H9 (cell line): Measurements from ENCODE around the gene LIMK2. TPM values are rescaled to one million over a fixed set of nuclear protein-coding genes. Genes with fewer than 3 reads are reported as not detected.

ENCODE experiments used
- DNase-seq: peaks from one replicate; pipeline ENCODE4 v3.0.0-alpha.2; 2017
- H2AFZ ChIP-seq: one replicate; pipeline ENCODE4 v1.6.1; 2013; ENCODE audit warnings: mild to moderate bottlenecking, low read length, control low read depth, moderate library complexity
- H2AK5ac ChIP-seq: 2 replicates; pipeline ENCODE4 v1.6.1; 2013; ENCODE audit warnings: low read length, control low read depth, mixed read lengths; ENCODE audit not compliant: insufficient read length
- H2BK120ac ChIP-seq: one replicate; pipeline ENCODE4 v1.6.1; 2013; ENCODE audit warnings: low read depth, mild to moderate bottlenecking, low read length, control low read depth, inconsistent platforms; ENCODE audit not compliant: poor library complexity, severe bottlenecking
- H2BK12ac ChIP-seq: 2 replicates; pipeline ENCODE4 v1.6.1; 2013; ENCODE audit warnings: low read length, control low read depth, mixed read lengths, low read depth; ENCODE audit not compliant: insufficient read length
- H2BK15ac ChIP-seq: 2 replicates; pipeline ENCODE4 v1.6.1; 2013; ENCODE audit warnings: low read depth, low read length, control low read depth
- H2BK20ac ChIP-seq: one replicate; pipeline ENCODE4 v1.6.1; 2013; ENCODE audit warnings: low read depth, mild to moderate bottlenecking, low read length, control low read depth, inconsistent platforms; ENCODE audit not compliant: poor library complexity, severe bottlenecking
- H2BK5ac ChIP-seq: 2 replicates; pipeline ENCODE4 v1.6.1; 2013; ENCODE audit warnings: low read length, control low read depth, mixed read lengths; ENCODE audit not compliant: insufficient read length
- H3K14ac ChIP-seq: 2 replicates; pipeline ENCODE4 v1.6.1; 2013; ENCODE audit warnings: low read length, control low read depth; ENCODE audit not compliant: insufficient read depth
- H3K18ac ChIP-seq: 2 replicates; pipeline ENCODE4 v1.6.1; 2013; ENCODE audit warnings: low read depth, mild to moderate bottlenecking, mixed read lengths, low read length, control low read depth; ENCODE audit not compliant: insufficient read length
- H3K23ac ChIP-seq: 2 replicates; pipeline ENCODE4 v1.6.1; 2013; ENCODE audit warnings: low read length, control low read depth, mixed read lengths, low read depth; ENCODE audit not compliant: insufficient read length
- H3K23me2 ChIP-seq: 2 replicates; pipeline ENCODE4 v1.6.1; 2013; ENCODE audit warnings: low read depth, mild to moderate bottlenecking, mixed read lengths, low read length, control low read depth; ENCODE audit not compliant: insufficient read length, poor library complexity, severe bottlenecking
- H3K27ac ChIP-seq: 2 replicates; pipeline ENCODE4 v1.5.1; 2013; ENCODE audit warnings: low read length, control low read depth, mixed read lengths, low read depth; ENCODE audit not compliant: insufficient read length
- H3K27me3 ChIP-seq: 2 replicates; pipeline ENCODE4 v1.6.1; 2013; ENCODE audit warnings: low read length, control low read depth, inconsistent platforms; ENCODE audit not compliant: insufficient read depth
- H3K4ac ChIP-seq: 2 replicates; pipeline ENCODE4 v1.6.1; 2013; ENCODE audit warnings: low read depth, mild to moderate bottlenecking, control low read depth, inconsistent platforms, low read length, moderate library complexity
- H3K4me1 ChIP-seq: 2 replicates; pipeline ENCODE4 v1.6.1; 2013; ENCODE audit warnings: low read length, control low read depth, inconsistent platforms; ENCODE audit not compliant: insufficient read depth
- H3K4me2 ChIP-seq: 2 replicates; pipeline ENCODE4 v1.6.1; 2013; ENCODE audit warnings: low read length, control low read depth, mixed read lengths; ENCODE audit not compliant: insufficient read length, insufficient read depth
- H3K56ac ChIP-seq: 2 replicates; pipeline ENCODE4 v1.6.1; 2013; ENCODE audit warnings: low read depth, mild to moderate bottlenecking, mixed read lengths, low read length, control low read depth; ENCODE audit not compliant: insufficient read length
- H3K79me1 ChIP-seq: 2 replicates; pipeline ENCODE4 v1.6.1; 2013; ENCODE audit warnings: low read depth, mild to moderate bottlenecking, moderate library complexity, low read length, control low read depth, inconsistent platforms; ENCODE audit not compliant: insufficient read depth, poor library complexity, severe bottlenecking
- H3K79me2 ChIP-seq: 2 replicates; pipeline ENCODE4 v1.6.1; 2013; ENCODE audit warnings: low read length, control low read depth, inconsistent platforms; ENCODE audit not compliant: insufficient read depth
- H3K9ac ChIP-seq: 2 replicates; pipeline ENCODE4 v1.6.1; 2013; ENCODE audit warnings: low read length, control low read depth, mixed read lengths; ENCODE audit not compliant: insufficient read length; ENCODE audit errors: extremely low read depth
- H3K9me3 ChIP-seq: one replicate; pipeline ENCODE4 v1.6.1; 2013; ENCODE audit warnings: low read depth, low read length, inconsistent platforms; ENCODE audit not compliant: control insufficient read depth
- H3T11ph ChIP-seq: one replicate; pipeline ENCODE4 v1.6.1; 2013; ENCODE audit warnings: mild to moderate bottlenecking, low read length, control low read depth, inconsistent platforms
- H4K20me1 ChIP-seq: one replicate; pipeline ENCODE4 v1.6.1; 2013; ENCODE audit not compliant: control insufficient read depth, insufficient read length, insufficient read depth
- H4K5ac ChIP-seq: 2 replicates; pipeline ENCODE4 v1.6.1; 2013; ENCODE audit warnings: low read depth, mild to moderate bottlenecking, mixed read lengths, low read length, control low read depth; ENCODE audit not compliant: insufficient read length
- H4K8ac ChIP-seq: replicated peaks from 2 replicates; pipeline ENCODE4 v1.6.1; 2013; ENCODE audit warnings: low read length, control low read depth, mixed read lengths, low read depth; ENCODE audit not compliant: insufficient read length
- H4K91ac ChIP-seq: 2 replicates; pipeline ENCODE4 v1.6.1; 2013; ENCODE audit warnings: low read depth, mild to moderate bottlenecking, moderate library complexity, mixed read lengths, low read length, control low read depth; ENCODE audit not compliant: insufficient read length
- H3K27ac Mint-ChIP-seq, 3 experiments: 2 replicates in 2 of 3; 3 replicates in 1 of 3; pipeline ENCODE4 v1.8.0; 2020 to 2021; ENCODE audit warnings: mixed read lengths in 3 of 3, mild to moderate bottlenecking in 1 of 3, moderate library complexity in 1 of 3
- H3K27me3 Mint-ChIP-seq: 2 replicates; pipeline ENCODE4 v1.8.0; 2021; ENCODE audit warnings: low read depth, mild to moderate bottlenecking, moderate library complexity, mixed read lengths
- H3K36me3 Mint-ChIP-seq, 3 experiments: 2 replicates in 2 of 3; 3 replicates in 1 of 3; pipeline ENCODE4 v1.8.0; 2020 to 2021; ENCODE audit warnings: low read depth in 3 of 3, mixed read lengths in 3 of 3; ENCODE audit not compliant: insufficient read depth in 1 of 3
- H3K4me1 Mint-ChIP-seq, 2 experiments: 2 replicates each; pipeline ENCODE4 v1.8.0; 2020; ENCODE audit warnings: mixed read lengths in 2 of 2
- H3K4me3 Mint-ChIP-seq, 2 experiments: 2 replicates in 1 of 2; 3 replicates in 1 of 2; pipeline ENCODE4 v1.8.0; 2020 to 2021; ENCODE audit warnings: mild to moderate bottlenecking in 2 of 2, mixed read lengths in 2 of 2, moderate library complexity in 1 of 2
- H3K9me3 Mint-ChIP-seq, 2 experiments: 2 replicates in 1 of 2; 3 replicates in 1 of 2; pipeline ENCODE4 v1.8.0; 2020; ENCODE audit warnings: mild to moderate bottlenecking in 2 of 2, mixed read lengths in 2 of 2, moderate library complexity in 1 of 2
- WGBS: extraction: QIAGEN DNeasy Blood & Tissue Kit; methylation state at CpG from one replicate; pipeline ENCODE4 v1.1.7; 2013; ENCODE audit warnings: missing lambda C conversion rate, low lambda C conversion rate, mixed read lengths; ENCODE audit not compliant: insufficient read length; ENCODE audit errors: extremely low coverage; 5-methylcytosine and 5-hydroxymethylcytosine counted together
- total RNA-seq: library from RNA; stranded (reverse); gene quantifications from 2 replicates; pipeline ENCODE4 v1.2.1, GENCODE V29; 2021
- TF ChIP-seq, protein P1 (sequence below): fragments of 200-600 bp; sonication (generic); conservative IDR thresholded peaks from 3 replicates; pipeline ENCODE4 v1.8.0; 2021; ENCODE audit warnings: antibody characterized with exemption, mild to moderate bottlenecking

LIMK2 gene
- total RNA-seq, 1 experiment from 2014 or later, result 51.3 TPM

DNA sequence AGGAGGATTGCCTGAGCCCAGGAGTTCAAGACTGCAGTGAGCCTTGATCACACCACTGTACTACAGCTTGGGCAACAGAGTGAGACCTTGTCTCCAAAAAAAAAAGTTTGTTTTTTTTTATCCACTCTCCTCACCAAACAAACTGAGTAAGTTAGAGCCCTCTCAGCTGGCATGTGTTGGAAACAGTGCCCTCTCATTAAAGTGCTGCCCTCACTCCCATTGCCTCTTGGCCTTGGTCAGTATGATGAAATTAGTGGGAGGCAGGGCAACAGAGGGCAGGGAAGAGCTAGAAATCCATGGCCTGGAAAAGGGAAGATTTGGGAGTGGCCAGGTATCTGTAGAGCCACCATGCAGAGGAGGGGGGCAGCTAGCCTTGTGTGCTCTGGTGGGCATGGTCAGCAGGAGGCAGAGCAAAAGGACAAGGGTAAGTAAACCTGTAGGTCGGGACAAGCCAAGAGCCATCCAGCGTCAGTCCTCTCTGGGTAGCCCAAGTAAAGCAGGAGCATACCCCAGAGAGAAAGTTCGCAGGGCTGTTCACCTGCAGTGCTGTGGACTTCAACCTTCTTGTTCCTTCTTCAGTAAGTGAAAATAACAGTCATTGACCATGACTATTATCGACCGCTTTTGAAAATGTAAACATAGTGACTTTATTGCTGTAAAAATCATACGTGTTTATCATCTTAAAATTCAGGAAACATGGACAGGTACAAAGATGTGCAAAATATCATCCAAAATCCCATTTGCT, 52.0 kb downstream of the LIMK2 start:
- no peak overlapping the region for H2BK120ac ChIP-seq
- no CpG with 5 or more reads among the region's 6 CpGs for WGBS
- no peak overlapping the region for H3K27ac ChIP-seq
- H3K4ac ChIP-seq, result no peak overlapping the region
- Mint-ChIP-seq H3K4me1 (peaks cover 3 to 4% of the 10 kb centered on the region in 2 experiments; a peak in 2 of 4 replicates), H3K36me3 (peaks cover 20 to 76% (median 65%) of the 10 kb centered on the region in 3 experiments), H3K9me3 (no peaks in the 10 kb centered on the region), H3K4me3 (no peak overlapping the region), H3K27ac (peak overlapping the region in 2 of 3 experiments; percentile 51 to 59; a peak in 3 of 7 replicates), H3K27me3 (no peaks in the 10 kb centered on the region)
- H3K14ac ChIP-seq, result no peak overlapping the region
- H4K8ac ChIP-seq, result no peak overlapping the region
- no peak overlapping the region for H2BK5ac ChIP-seq
- H4K20me1 ChIP-seq, result no peaks in the 10 kb centered on the region
- H2BK12ac ChIP-seq, result no peak overlapping the region
- no peaks in the 10 kb centered on the region for H3K4me1 ChIP-seq
- H3T11ph ChIP-seq, result no peak overlapping the region
- no peaks in the 10 kb centered on the region for H3K23me2 ChIP-seq
- no peak overlapping the region for H3K9ac ChIP-seq
- no peaks in the 10 kb centered on the region for H3K79me2 ChIP-seq
- no peak overlapping the region for H3K23ac ChIP-seq
- no peak overlapping the region for H4K91ac ChIP-seq
- H3K4me2 ChIP-seq, result no peak overlapping the region
- H3K27me3 ChIP-seq, result no peaks in the 10 kb centered on the region
- H3K18ac ChIP-seq, result no peak overlapping the region
- H2AFZ ChIP-seq, result no peak overlapping the region
- no peaks in the 10 kb centered on the region for H3K79me1 ChIP-seq
- no peaks in the 10 kb centered on the region for H3K9me3 ChIP-seq
- H2AK5ac ChIP-seq, result no peak overlapping the region
- TF ChIP-seq, protein P1, sequence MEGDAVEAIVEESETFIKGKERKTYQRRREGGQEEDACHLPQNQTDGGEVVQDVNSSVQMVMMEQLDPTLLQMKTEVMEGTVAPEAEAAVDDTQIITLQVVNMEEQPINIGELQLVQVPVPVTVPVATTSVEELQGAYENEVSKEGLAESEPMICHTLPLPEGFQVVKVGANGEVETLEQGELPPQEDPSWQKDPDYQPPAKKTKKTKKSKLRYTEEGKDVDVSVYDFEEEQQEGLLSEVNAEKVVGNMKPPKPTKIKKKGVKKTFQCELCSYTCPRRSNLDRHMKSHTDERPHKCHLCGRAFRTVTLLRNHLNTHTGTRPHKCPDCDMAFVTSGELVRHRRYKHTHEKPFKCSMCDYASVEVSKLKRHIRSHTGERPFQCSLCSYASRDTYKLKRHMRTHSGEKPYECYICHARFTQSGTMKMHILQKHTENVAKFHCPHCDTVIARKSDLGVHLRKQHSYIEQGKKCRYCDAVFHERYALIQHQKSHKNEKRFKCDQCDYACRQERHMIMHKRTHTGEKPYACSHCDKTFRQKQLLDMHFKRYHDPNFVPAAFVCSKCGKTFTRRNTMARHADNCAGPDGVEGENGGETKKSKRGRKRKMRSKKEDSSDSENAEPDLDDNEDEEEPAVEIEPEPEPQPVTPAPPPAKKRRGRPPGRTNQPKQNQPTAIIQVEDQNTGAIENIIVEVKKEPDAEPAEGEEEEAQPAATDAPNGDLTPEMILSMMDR, result no peak
- no peak overlapping the region for H4K5ac ChIP-seq
- no peak for DNase-seq
- no peak overlapping the region for H2BK15ac ChIP-seq
- H3K56ac ChIP-seq, result no peak overlapping the region
- H2BK20ac ChIP-seq, result no peak overlapping the region
